Stimulated activated CD4-positive, alpha-beta T cell treated with anti-CD3 and anti-CD28 coated beads, Interleukin-1b, Interleukin-23, amount 100 ng/mL, for 24 hours (primary cell): ENCODE measurements around the gene PLAAT2.
"Not testable (repeated sequence)": the region's sequence is repeated elsewhere in the genome, so short reads cannot be mapped to it uniquely, and the experiment has no call there.

Experiments
- DNase-seq, 4 experiments: peaks; one replicate each; pipeline ENCODE4 v3.0.0-alpha.2; 2020; ENCODE audit warnings: low read depth in 4 of 4, low spot score in 1 of 4

Gene PLAAT2

DNA sequence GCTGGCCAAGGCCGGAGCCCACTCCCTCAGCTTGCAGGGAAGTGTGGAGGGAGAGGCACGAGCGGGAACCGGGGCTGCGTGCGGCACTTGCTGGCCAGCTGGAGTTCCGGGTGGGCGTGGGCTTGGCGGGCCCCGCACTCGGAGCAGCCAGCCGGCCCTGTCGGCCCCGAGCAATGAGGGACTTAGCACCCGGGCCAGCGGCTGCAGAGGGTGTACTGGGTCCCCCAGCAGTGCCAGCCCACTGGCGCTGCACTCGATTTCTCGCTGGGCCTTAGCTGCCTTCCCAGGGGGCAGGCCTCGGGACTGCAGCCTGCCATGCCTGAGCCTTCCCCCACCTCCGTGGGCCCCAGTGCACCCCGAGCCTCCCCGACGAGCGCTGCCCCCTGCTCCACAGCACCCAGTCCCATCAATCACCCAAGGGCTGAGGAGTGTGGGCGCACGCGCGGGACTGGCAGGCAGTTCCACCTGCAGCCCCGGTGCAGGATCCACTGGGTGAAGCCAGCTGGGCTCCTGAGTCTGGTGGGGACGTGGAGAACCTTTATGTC is 13.0 kb downstream of the PLAAT2 start:
- not testable (repeated sequence) for DNase-seq

- no peak for DNase-seq
Observed at GRCh38 chr11:63549411-63549810, 13.8 kb downstream of the PLAAT2 start.

- no peak for DNase-seq
Observed at GRCh38 chr11:63548178-63548577, 15.0 kb downstream of the PLAAT2 start.

- no peak for DNase-seq
Observed at GRCh38 chr11:63547061-63547460, 16.1 kb downstream of the PLAAT2 start.

DNA sequence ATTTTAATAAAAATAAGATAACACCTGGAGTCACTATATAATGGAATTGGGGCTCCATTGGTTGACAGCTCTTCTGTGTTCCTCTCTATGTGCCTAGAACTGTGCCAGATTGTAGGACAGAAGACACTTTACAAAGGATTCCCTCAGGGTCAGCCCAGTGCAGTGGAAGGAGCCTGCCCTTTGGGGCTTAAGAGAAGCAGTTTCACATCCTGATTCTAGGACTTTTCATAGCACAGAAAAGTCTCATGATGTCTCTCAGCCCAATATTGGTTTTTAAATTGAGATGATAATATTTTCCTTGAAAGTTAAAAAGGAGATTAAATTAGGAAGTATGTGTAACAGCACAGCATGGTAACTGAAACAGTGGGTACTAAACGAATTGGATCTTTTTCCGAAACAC is 19.5 kb downstream of the PLAAT2 start:
- no peak for DNase-seq

GRCh38 chr11:63542506-63542905 is 20.7 kb downstream of the PLAAT2 start:
- DNase-seq: not testable (repeated sequence)

DNA sequence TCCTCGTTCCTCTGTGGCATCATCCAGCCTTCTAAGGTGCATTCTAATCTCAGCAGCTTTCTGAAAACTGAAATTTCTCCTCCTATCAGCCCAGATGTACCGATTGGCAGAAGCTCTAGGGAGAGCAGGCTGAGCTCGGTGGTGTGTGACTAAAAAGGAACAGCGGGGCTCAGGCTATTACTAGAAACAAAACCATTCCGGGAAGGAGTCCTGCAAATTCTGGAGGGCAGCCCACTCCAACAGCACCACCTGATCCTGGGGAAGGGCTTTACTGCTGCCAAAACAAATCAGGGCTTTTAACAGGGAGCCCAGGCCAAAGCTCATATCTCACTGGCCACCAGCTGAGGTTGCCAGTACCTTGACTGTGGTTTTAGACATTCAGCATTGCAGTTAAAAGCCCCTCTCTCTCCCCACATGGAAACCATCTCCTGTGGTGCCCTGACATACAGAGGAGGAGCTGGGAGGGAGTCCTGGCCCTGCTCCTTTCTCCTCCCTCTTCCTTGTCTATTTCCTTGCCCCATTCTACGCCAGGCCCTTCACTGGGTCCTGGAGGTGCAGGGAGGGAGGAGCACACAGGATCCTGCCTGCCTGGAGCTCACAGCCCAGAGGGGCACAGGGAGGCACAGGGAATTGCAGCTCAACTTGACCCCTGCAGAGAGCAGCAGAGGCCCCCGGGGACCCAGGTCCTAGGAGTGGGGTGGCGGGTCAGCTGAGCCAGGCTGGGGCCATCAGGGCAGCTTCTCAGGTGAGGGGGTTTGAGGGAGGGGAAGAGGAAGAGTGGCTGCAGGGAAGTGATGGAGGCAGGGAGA is 25.7 kb downstream of the PLAAT2 start:
- DNase-seq: no peak

GRCh38 chr11:63536669-63537292 is 26.4 kb downstream of the PLAAT2 start, which contains the start of gene PLAAT4:
PLAAT4 (plus strand) TSS chr11:63536808; CDS start chr11:63536869, 61 bp downstream.
- DNase-seq: no peak

GRCh38 chr11:63535734-63536133 is 27.4 kb downstream of the PLAAT2 start:
- DNase-seq: no peak

- DNase-seq: no peak
Observed at GRCh38 chr11:63534895-63535461, 28.2 kb downstream of the PLAAT2 start.

- no peak for DNase-seq
Observed at GRCh38 chr11:63534076-63534475, 29.1 kb downstream of the PLAAT2 start.

DNA sequence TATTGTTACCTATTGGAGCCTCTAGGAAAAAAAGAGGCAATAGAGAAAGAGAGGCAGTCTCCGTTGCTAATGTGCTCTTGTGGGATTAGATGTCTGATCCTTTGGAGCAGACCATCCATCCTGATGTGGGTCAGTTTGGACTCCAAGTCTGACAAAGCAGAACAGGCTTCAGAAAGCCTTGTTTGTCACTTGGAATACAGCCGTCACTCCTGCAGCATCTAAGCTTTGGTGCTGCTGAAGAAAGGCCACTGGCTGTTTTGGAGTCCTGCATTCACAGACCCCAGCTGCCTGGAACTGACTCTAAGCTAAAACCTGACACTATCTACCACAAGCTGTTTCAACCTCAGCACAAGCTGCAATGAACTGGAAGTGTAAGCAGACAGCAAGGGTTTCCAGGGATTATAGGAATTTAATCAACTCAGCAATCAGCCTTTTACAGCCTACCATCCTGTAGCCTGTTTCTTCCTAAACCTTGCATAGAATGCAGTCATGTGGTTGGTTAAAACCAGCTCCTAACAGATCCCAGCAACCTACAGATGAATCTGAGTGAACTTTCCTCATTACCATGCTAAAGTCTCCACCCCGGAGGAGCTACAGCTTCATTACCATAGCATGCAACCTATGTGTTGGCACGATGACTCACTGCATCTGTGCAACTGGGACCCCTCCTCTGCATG is 30.2 kb downstream of the PLAAT2 start:
- DNase-seq: no peak

- no peak for DNase-seq
Observed at GRCh38 chr11:63532117-63532516, 31.1 kb downstream of the PLAAT2 start.

DNA sequence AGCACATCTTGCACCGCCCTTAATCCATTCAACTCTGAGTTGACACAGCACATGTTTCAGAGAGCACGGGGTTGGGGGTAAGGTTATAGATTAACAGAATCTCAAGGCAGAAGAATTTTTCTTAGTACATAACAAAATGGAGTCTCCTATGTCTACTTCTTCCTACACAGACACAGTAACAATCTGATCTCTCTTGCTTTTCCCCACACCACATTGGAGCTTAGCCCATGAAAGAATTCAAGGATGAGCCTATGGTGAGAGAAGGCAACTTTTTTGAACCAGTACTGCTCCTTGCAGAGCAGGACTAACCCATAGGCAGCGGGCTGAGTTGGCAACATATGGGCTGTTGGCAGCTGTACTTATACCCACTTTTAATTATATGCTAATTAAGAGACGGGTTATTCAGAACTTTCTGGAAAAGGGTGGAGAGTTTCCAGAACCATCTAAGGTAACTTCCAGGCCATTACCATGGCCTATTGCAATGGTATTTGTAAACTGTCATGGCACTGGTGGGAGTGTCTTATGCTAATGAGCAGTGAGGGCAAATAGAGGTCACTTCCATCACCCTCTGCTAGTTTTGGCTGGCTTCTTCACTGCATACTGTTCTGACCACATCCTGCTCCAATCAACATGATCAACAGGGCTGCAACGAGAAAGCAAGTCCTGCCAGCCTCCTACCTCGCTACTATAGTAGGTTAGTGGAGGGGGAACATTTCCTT is 31.9 kb downstream of the PLAAT2 start:
- DNase-seq: not testable (repeated sequence)

DNA sequence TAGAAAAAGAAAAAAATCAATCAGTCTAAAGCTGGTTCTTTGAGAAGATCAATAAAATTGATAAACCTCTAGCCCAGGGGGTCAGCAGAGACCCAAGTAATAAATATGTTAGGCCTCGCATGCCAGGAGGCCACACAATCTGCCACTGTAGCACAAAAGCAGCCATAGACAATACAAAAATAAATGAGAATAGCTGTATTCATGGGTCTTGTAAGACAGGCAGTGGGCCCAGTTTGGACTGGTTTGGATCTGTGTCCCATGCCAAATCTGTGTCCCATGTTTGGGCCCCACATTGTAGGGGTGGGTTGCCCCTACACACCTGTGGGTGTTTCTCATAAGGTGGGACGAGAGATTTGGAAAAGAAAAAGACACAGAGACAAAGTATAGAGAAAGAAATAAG is 33.2 kb downstream of the PLAAT2 start:
- no peak for DNase-seq

DNA sequence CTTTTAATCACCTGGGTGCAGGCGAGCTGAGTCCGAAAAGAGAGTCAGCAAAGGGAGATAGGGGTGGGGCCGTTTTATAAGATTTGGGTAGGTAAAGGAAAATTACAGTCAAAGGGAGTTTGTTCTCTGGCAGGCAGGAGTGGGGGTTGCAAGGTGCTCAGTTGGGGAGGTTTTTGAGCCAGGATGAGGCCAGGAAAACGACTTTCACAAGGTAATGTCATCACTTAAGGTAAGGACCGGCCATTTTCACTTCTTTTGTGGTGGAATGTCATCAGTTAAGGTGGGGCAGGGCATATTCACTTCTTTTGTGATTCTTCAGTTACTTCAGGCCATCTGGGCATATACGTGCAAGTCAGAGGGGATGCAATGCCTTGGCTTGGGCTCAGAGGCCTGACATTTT is 33.8 kb downstream of the PLAAT2 start:
- DNase-seq: not testable (repeated sequence)

DNA sequence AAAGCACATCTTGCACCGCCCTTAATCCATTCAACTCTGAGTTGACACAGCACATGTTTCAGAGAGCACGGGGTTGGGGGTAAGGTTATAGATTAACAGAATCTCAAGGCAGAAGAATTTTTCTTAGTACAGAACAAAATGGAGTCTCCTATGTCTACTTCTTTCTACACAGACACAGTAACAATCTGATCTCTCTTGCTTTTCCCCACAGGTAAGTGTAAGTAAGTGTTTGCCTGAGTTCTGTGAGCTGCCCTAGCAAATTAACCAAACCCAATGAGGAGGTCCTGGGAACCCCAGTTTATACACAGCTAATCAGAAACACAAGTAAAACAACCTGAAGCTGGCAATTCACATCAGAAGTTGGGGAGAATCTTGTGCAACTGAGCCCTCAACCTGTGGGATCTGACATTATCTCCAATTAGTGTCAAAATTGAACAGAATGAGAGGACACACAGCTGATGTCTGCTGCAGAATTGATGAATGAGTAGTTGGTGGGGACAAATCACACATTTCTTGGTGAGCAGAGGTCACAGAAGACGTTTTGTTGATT is 34.4 kb downstream of the PLAAT2 start:
- DNase-seq: not testable (repeated sequence)

DNA sequence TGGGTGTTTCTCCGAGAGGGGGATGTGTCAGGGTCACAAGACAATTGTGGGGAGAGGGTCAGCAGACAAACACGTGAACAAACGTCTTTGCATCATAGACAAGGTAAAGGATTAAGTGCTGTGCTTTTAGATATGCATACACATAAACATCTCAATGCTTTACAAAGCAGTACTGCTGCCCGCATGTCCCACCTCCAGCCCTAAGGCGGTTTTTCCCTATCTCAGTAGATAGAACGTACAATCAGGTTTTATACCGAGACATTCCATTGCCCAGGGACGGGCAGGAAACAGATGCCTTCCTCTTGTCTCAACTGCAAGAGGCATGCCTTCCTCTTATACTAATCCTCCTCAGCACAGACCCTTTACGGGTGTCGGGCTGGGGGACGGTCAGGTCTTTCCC is 35.0 kb downstream of the PLAAT2 start:
- DNase-seq: not testable (repeated sequence)

GRCh38 chr11:63527667-63528066 is 35.5 kb downstream of the PLAAT2 start:
- no peak for DNase-seq

DNA sequence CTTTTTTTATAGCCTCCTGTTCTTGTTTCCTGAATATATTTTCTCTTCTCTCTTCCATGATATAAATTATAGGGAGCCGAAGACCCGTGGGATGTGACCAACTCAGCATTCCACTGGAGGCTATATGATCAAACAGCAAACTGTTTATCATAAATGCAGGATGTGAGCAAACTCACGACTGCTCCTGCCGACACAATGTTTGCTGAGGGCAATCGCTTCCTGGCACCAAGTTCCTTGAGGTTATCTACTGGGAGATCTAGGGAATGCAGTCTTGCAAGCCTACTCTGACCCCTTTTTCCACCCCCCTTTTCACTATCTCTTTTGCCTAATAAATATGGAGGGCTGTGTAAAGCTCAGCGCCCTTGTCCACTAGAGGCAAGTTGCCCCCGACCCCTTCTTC is 40.0 kb downstream of the PLAAT2 start:
- no peak for DNase-seq
